ENCODE measurements around the gene TPP1. TPM values are rescaled to one million over a fixed set of nuclear protein-coding genes. Genes with fewer than 3 reads are reported as not detected.
A peak's percentile ranks its signal among the peaks of the same experiment; 100 is the strongest.

TPP1 gene
- total and polyA plus RNA-seq, 9 of the 15 experiments (the other 6 are each of a cell fraction or from before 2014, with no cell fraction given) = 7.5 to 75.8 (median 15.7) TPM

DNA sequence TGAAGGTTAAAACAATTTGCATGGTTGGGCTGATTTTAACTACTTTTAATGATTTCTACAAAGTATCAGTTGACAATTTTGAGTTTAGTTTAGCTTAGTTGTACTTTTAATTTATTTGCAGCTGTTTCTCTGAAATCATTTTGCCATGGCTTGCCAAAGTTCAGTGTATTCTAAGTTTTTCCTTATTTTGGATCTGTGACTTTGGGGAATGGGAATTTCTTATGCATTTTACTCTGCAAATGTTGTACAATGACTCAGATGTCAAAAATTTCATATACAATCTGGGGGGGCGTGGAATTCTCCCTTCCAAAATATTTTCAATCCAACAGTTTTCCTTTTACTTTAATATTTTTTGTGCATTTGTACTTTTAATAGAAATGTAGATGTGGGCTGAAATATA, 45.3 kb upstream of the TPP1 start (continued):
- TF ChIP-seq ZNF740 (CRISPR knock-in tag; IDR thresholded peaks at IDR 0.05) (no peak), ZNF740 (tag; IDR thresholded peaks at IDR 0.05) (no peak), ZNF408 (CRISPR knock-in tag; IDR thresholded peaks at IDR 0.05; ENCODE audit: low read depth) (no peak), KLF13 (tag; IDR thresholded peaks at IDR 0.05; ENCODE audit: borderline replicate concordance, low read depth) (no peak), SIRT6 (IDR thresholded peaks at IDR 0.05; ENCODE audit: low read depth, low read length) (no peak), NBN (IDR thresholded peaks at IDR 0.05; ENCODE audit: low read depth) (no peak)

DNA sequence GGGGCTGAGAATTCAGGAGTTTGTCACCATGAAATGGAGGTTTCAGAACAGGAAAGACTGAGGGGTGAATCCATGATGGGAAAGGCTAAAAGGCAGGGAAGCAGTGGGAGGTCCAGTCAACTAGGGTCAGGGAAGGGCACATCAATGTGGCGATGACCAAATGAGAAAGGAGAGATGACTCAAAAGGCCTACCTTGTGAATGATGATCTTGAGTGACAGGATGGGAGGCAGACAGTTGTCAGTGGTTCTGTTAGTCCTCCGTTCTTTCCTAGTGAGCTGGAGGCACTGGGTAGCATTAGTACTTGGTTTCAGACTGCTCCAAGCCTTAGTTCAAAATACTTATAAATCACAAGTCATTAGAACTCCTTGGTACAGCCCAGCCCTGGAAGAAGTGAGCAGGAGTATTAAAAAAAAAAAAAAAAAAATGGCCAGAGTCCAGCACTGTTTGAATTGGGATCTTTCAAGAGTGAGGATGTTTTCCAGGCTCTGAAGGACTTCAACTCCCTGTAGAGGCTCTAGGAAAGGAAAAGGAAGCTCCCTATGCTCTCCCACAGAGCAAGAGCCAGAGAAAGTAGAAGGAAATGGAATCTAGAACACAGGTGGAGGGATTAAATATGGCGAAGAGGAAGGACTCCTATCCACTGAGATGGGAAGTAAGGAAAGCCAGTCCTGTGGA, 44.7 kb upstream of the TPP1 start:
- intact Hi-C loops (cut with micrococcal nuclease) = no loop called here
- no peak; the same call in 2 of the 3 replicates for ATAC-seq
- Histone ChIP-seq H4K20me1 (replicated peaks; ENCODE audit: control insufficient read depth, insufficient read depth, low read length) (no peaks in the 10 kb centered on the region), H3K27me3 (ENCODE audit: control insufficient read depth in 2 of 2, insufficient read depth in 2 of 2, low read length in 2 of 2) (no peaks in the 10 kb centered on the region), H3K79me2 (ENCODE audit: control insufficient read depth, insufficient read depth, low read length) (no peaks in the 10 kb centered on the region), H3K4me2 (ENCODE audit: insufficient read depth, low read length) (no peak overlapping the region), H3K9me1 (ENCODE audit: control insufficient read depth, insufficient read depth, low read length) (no peaks in the 10 kb centered on the region), H3K4me1 (replicated peaks in 1 of 2; ENCODE audit: control insufficient read depth in 2 of 2, insufficient read depth in 2 of 2, low read length in 2 of 2) (peaks cover 0 to 5% of the 10 kb centered on the region in 2 experiments; a peak in 3 of 5 replicates), H3K36me3 (ENCODE audit: control insufficient read depth, insufficient read depth, low read length) (no peaks in the 10 kb centered on the region), H3K9ac (ENCODE audit: insufficient read depth in 1 of 2, low read depth in 2 of 2, low read length in 2 of 2) (no peak overlapping the region), H3K4me3 (no peak overlapping the region), H3K27ac (ENCODE audit: extremely low read depth, low read depth, low read length) (no peak overlapping the region), H3K9me3 (replicated peaks; ENCODE audit: control insufficient read depth, insufficient read depth, low read depth, low read length) (no peaks in the 10 kb centered on the region), H2AFZ (ENCODE audit: low read depth, low read length) (peak overlapping the region; percentile 49; the same call in 1 of the 2 replicates)
- DNase-seq (ENCODE audit: extremely low read depth in 1 of 4, low spot score in 3 of 4) = no peak
- WGBS (ENCODE audit: insufficient coverage, low coverage, missing lambda C conversion rate) = 15% methylated on average over 3 of the region's 3 CpGs
- no peak for FAIRE-seq
- ChIA-PET CTCF (ENCODE audit: low intra/inter-chr PET ratio) (interaction anchor here (0.7 kb wide), 1 partner anchor 132 kb away, joined by 3 read pairs; no protein-coding TSS in a partner anchor), POLR2A (interaction anchor here (1.4 kb wide), 1 partner anchor 15 kb away, joined by 3 read pairs; no protein-coding TSS in a partner anchor)
- TF ChIP-seq, protein P1, sequence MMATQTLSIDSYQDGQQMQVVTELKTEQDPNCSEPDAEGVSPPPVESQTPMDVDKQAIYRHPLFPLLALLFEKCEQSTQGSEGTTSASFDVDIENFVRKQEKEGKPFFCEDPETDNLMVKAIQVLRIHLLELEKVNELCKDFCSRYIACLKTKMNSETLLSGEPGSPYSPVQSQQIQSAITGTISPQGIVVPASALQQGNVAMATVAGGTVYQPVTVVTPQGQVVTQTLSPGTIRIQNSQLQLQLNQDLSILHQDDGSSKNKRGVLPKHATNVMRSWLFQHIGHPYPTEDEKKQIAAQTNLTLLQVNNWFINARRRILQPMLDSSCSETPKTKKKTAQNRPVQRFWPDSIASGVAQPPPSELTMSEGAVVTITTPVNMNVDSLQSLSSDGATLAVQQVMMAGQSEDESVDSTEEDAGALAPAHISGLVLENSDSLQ (IDR thresholded peaks at IDR 0.05) = peak; percentile 67
- TF ChIP-seq HNRNPH1 (optimal IDR thresholded peaks at IDR 0.05; ENCODE audit: low read depth, low read length) = no peak
- BruUV-seq (replicated peaks) = no TSS peak
- in situ Hi-C loops (cut with MboI) = no loop called here

Data from K562 (cell line).